Activated naive CD8-positive, alpha-beta T cell treated with anti-CD3 and anti-CD28 coated beads for 36 hours (primary cell): ENCODE data around the gene SLC9A9. TPM values are rescaled to one million over a fixed set of nuclear protein-coding genes. Genes with fewer than 3 reads are reported as not detected.

Experiments used
- DNase-seq: peaks from one replicate; pipeline ENCODE4 v3.0.0; 2021
- H3K27ac Mint-ChIP-seq: one replicate; pipeline ENCODE4 v1.8.0; 2022; ENCODE audit warnings: mild to moderate bottlenecking, moderate library complexity, mixed read lengths
- H3K27me3 Mint-ChIP-seq: one replicate; pipeline ENCODE4 v1.8.0; 2022; ENCODE audit warnings: mild to moderate bottlenecking, mixed read lengths
- H3K36me3 Mint-ChIP-seq: one replicate; pipeline ENCODE4 v1.8.0; 2021; ENCODE audit warnings: mild to moderate bottlenecking, mixed read lengths
- H3K4me1 Mint-ChIP-seq: one replicate; pipeline ENCODE4 v1.8.0; 2021; ENCODE audit warnings: mixed read lengths
- H3K4me3 Mint-ChIP-seq: one replicate; pipeline ENCODE4 v1.8.0; 2022; ENCODE audit warnings: mild to moderate bottlenecking, moderate library complexity, mixed read lengths
- H3K9me3 Mint-ChIP-seq: one replicate; pipeline ENCODE4 v1.8.0; 2022; ENCODE audit warnings: mixed read lengths
- total RNA-seq, 2 experiments: library from RNA; stranded (reverse); gene quantifications; one replicate each; pipeline ENCODE4 v1.2.3, GENCODE V29; 2021

SLC9A9 gene
- total RNA-seq, 2 experiments from 2014 or later, result 2.1 to 2.3 TPM

DNA sequence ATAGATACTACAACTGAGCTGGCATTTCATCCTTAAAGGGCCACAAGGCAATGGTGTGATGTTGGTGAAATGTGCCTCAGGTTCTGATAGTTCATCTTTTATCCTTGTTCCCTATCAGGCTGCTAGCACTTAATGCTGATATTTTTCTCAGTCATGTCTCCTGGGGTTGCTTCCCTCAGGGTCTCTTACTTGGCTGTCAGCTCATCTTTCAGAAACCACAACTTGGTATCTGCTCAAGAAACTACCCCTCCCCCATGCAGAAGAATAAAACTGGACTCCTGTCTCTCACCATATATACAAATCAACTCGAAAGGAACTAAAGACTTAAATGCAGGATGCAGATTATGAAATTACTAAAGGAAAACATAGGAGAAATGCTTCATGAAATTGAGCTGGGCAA lies 420.6 kb downstream of the SLC9A9 start:
- H3K36me3 Mint-ChIP-seq, result no peaks in the 10 kb centered on the region
- H3K27me3 Mint-ChIP-seq, result no peaks in the 10 kb centered on the region
- no peaks in the 10 kb centered on the region for H3K9me3 Mint-ChIP-seq
- no peak overlapping the region for H3K27ac Mint-ChIP-seq
- H3K4me3 Mint-ChIP-seq, result no peak overlapping the region
- H3K4me1 Mint-ChIP-seq, result peaks cover 23% of the 10 kb centered on the region
- no peak for DNase-seq

DNA sequence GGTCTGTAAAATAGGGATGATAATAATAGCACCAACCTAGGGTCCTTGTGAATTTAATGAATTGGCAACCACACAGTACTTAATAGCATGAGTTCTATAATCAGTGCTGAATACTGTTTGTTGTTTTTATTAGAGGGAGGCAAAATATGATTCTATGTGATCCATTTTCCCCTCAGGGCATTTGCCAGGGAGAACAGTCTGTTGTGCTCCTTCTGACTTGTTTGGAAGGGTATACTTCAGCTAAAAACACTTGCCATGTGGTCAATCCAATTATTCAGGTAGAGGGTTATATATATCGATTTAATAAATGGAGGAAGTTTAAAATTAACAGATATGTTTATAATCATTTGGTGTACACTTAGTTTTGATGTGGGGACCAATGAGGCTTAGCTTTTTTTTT lies 423.4 kb downstream of the SLC9A9 start:
- H3K27ac Mint-ChIP-seq, result no peak overlapping the region
- no peak overlapping the region for H3K4me3 Mint-ChIP-seq
- no peaks in the 10 kb centered on the region for H3K27me3 Mint-ChIP-seq
- DNase-seq, result no peak
- H3K9me3 Mint-ChIP-seq, result no peaks in the 10 kb centered on the region
- no peaks in the 10 kb centered on the region for H3K36me3 Mint-ChIP-seq
- H3K4me1 Mint-ChIP-seq, result peaks cover 23% of the 10 kb centered on the region

GRCh38 chr3:143421556-143421955 lies 426.7 kb downstream of the SLC9A9 start:
- Mint-ChIP-seq H3K4me1 (peaks cover 13% of the 10 kb centered on the region), H3K27me3 (no peaks in the 10 kb centered on the region), H3K4me3 (no peak overlapping the region), H3K36me3 (no peaks in the 10 kb centered on the region), H3K27ac (no peak overlapping the region), H3K9me3 (no peaks in the 10 kb centered on the region)
- DNase-seq, result no peak

- Mint-ChIP-seq H3K27me3 (no peaks in the 10 kb centered on the region), H3K9me3 (no peaks in the 10 kb centered on the region), H3K4me3 (no peak overlapping the region), H3K36me3 (peaks cover 2% of the 10 kb centered on the region), H3K27ac (no peak overlapping the region), H3K4me1 (peaks cover 20% of the 10 kb centered on the region)
- DNase-seq, result no peak
These were observed 428.7 kb downstream of the SLC9A9 start for GRCh38 chr3:143419611-143420010.

GRCh38 chr3:143418391-143418790 lies 429.9 kb downstream of the SLC9A9 start:
- Mint-ChIP-seq H3K4me3 (no peak overlapping the region), H3K4me1 (peaks cover 12% of the 10 kb centered on the region), H3K27ac (no peak overlapping the region), H3K36me3 (peaks cover 2% of the 10 kb centered on the region), H3K9me3 (no peaks in the 10 kb centered on the region), H3K27me3 (no peaks in the 10 kb centered on the region)
- no peak for DNase-seq

DNA sequence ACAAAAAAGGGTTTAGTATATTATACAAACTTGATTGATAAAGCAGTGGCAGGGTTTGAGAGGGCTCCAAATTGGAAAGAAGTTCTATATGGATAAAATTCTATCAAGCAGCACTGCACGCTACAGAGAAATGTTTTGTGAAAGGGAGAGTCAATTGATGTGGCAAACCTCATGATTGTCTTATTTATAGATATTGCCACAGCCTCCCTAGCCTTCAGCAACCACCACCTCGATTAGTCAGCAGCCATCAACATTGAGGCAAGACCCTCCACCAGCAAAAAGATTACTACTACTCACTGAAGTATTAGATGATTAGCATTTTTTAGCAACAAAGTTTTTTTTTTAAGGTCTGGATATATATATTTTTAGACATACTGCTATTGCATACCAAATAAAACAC lies 432.0 kb downstream of the SLC9A9 start:
- Mint-ChIP-seq H3K4me1 (peaks cover 12% of the 10 kb centered on the region), H3K27me3 (no peaks in the 10 kb centered on the region), H3K9me3 (no peaks in the 10 kb centered on the region), H3K27ac (no peak overlapping the region), H3K4me3 (no peak overlapping the region), H3K36me3 (peaks cover 2% of the 10 kb centered on the region)
- no peak for DNase-seq

GRCh38 chr3:143414571-143415253 lies 433.6 kb downstream of the SLC9A9 start:
- Mint-ChIP-seq H3K4me3 (no peak overlapping the region), H3K27me3 (no peaks in the 10 kb centered on the region), H3K36me3 (peaks cover 2% of the 10 kb centered on the region), H3K9me3 (no peaks in the 10 kb centered on the region), H3K4me1 (peaks cover 12% of the 10 kb centered on the region), H3K27ac (no peak overlapping the region)
- no peak for DNase-seq

DNA sequence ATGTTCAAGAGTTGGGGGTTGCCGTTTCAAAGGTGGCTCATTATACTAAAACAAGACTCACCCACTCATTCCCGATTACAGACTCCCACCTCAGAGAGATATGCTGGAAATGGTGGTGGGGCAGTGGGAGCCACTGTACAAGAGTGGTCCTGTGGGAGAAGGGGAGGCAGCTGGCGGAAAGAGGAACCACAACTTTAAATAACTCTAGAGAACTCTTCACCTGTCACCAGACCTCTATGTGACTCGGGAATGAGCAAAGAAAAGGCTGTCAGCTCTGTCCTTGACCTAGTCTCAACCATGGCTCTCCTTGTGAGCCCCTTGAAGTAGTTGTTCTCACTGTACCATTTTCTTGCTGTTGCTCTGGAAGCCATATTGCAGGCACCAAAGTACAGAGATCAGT lies 434.9 kb downstream of the SLC9A9 start:
- Mint-ChIP-seq H3K27me3 (no peaks in the 10 kb centered on the region), H3K9me3 (no peaks in the 10 kb centered on the region), H3K36me3 (peaks cover 2% of the 10 kb centered on the region), H3K4me3 (no peak overlapping the region), H3K27ac (no peak overlapping the region), H3K4me1 (peaks cover 12% of the 10 kb centered on the region)
- no peak for DNase-seq

DNA sequence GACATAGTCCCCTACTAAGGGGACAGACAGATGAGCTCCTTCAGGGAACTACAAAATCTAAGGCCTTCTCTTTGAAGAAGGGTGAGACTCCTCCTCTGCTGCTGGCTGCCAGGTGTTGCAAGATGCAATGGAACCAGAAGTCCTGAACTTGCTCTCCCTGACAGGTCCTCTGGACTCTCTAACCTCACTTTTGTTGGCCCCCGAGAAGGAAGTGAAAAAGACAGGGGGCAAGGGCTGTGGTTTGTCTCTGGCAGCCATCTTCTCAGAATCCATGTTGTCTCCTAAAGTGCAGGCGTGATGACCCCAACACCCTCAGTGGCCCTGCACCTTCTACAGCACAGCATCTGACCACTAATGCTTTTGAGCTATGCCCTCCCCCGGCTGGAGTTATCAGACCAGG lies 436.2 kb downstream of the SLC9A9 start:
- no peaks in the 10 kb centered on the region for H3K9me3 Mint-ChIP-seq
- no peak for DNase-seq
- H3K4me1 Mint-ChIP-seq, result peaks cover 12% of the 10 kb centered on the region
- no peak overlapping the region for H3K4me3 Mint-ChIP-seq
- no peak overlapping the region for H3K27ac Mint-ChIP-seq
- peaks cover 2% of the 10 kb centered on the region for H3K36me3 Mint-ChIP-seq
- H3K27me3 Mint-ChIP-seq, result no peaks in the 10 kb centered on the region

GRCh38 chr3:143410259-143410658 lies 438.0 kb downstream of the SLC9A9 start:
- no peaks in the 10 kb centered on the region for H3K36me3 Mint-ChIP-seq
- peaks cover 7% of the 10 kb centered on the region for H3K4me1 Mint-ChIP-seq
- no peak overlapping the region for H3K27ac Mint-ChIP-seq
- DNase-seq, result no peak
- no peak overlapping the region for H3K4me3 Mint-ChIP-seq
- H3K27me3 Mint-ChIP-seq, result no peaks in the 10 kb centered on the region
- no peaks in the 10 kb centered on the region for H3K9me3 Mint-ChIP-seq

GRCh38 chr3:143408771-143409170 lies 439.5 kb downstream of the SLC9A9 start:
- H3K4me3 Mint-ChIP-seq, result no peak overlapping the region
- no peak for DNase-seq
- no peaks in the 10 kb centered on the region for H3K4me1 Mint-ChIP-seq
- no peak overlapping the region for H3K27ac Mint-ChIP-seq
- H3K9me3 Mint-ChIP-seq, result peaks cover under 1% of the 10 kb centered on the region
- no peaks in the 10 kb centered on the region for H3K36me3 Mint-ChIP-seq
- H3K27me3 Mint-ChIP-seq, result no peaks in the 10 kb centered on the region

DNA sequence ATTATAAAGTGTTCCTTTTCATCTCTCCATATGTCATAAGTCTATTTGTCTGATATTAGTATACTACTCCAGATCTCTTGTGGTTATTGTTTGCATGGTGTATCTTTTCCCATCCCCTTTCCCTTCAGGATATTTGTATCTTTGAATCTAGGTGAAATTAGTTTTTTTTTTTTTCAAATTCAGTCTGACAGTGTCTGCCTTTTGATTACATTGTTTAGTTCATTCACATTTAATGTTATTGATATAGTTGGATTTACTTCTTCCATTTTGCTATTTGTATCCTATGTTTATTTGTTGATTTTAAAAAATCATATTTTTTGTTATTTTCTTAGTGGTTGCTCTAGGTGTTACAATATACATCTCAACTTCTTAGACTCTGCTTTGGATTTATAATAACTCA lies 445.7 kb downstream of the SLC9A9 start:
- Mint-ChIP-seq H3K27me3 (no peaks in the 10 kb centered on the region), H3K4me3 (no peak overlapping the region), H3K36me3 (no peaks in the 10 kb centered on the region), H3K27ac (no peak overlapping the region), H3K4me1 (no peaks in the 10 kb centered on the region), H3K9me3 (peaks cover 3% of the 10 kb centered on the region)
- DNase-seq, result no peak

DNA sequence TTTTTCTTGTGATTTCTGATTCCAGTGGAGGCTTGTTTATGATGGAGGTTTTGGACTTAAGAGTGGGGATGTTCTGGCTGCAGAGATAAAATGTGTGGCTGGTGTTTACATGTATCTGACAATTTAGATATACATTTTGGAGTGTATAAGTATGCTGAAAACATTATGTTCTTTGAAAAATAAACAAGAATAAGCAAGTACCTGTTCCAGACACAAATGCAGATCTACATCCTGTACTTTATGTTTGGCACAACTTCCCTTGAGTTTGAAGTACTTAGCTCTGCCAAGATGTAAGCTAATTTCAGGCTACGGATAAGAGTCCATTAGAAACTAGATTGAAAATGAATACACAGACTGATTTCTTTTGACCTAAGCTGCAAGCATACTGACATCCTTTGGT lies 451.5 kb downstream of the SLC9A9 start:
- no peak overlapping the region for H3K4me3 Mint-ChIP-seq
- no peak overlapping the region for H3K27ac Mint-ChIP-seq
- no peaks in the 10 kb centered on the region for H3K27me3 Mint-ChIP-seq
- peaks cover 7% of the 10 kb centered on the region for H3K9me3 Mint-ChIP-seq
- DNase-seq, result no peak
- H3K4me1 Mint-ChIP-seq, result no peaks in the 10 kb centered on the region
- H3K36me3 Mint-ChIP-seq, result peaks cover 6% of the 10 kb centered on the region

- peaks cover 8% of the 10 kb centered on the region for H3K36me3 Mint-ChIP-seq
- H3K27ac Mint-ChIP-seq, result no peak overlapping the region
- no peaks in the 10 kb centered on the region for H3K4me1 Mint-ChIP-seq
- peaks cover 6% of the 10 kb centered on the region for H3K9me3 Mint-ChIP-seq
- DNase-seq, result no peak
- no peaks in the 10 kb centered on the region for H3K27me3 Mint-ChIP-seq
- H3K4me3 Mint-ChIP-seq, result no peak overlapping the region
These were observed 458.9 kb downstream of the SLC9A9 start for GRCh38 chr3:143389388-143389787.

GRCh38 chr3:143387425-143387824 lies 460.8 kb downstream of the SLC9A9 start:
- Mint-ChIP-seq H3K36me3 (peaks cover 4% of the 10 kb centered on the region), H3K27me3 (no peaks in the 10 kb centered on the region), H3K9me3 (peaks cover under 1% of the 10 kb centered on the region), H3K4me1 (no peaks in the 10 kb centered on the region), H3K27ac (no peak overlapping the region), H3K4me3 (no peak overlapping the region)
- no peak for DNase-seq

- no peaks in the 10 kb centered on the region for H3K27me3 Mint-ChIP-seq
- no peak for DNase-seq
- peaks cover 10% of the 10 kb centered on the region for H3K36me3 Mint-ChIP-seq
- H3K4me1 Mint-ChIP-seq, result no peaks in the 10 kb centered on the region
- no peak overlapping the region for H3K27ac Mint-ChIP-seq
- no peak overlapping the region for H3K4me3 Mint-ChIP-seq
- H3K9me3 Mint-ChIP-seq, result peaks cover 6% of the 10 kb centered on the region
These were observed 464.2 kb downstream of the SLC9A9 start for GRCh38 chr3:143384076-143384475.
